Ascending aorta (tissue), 2 donors: ENCODE data around the gene ASZ1. TPM values are rescaled to one million over a fixed set of nuclear protein-coding genes. Genes with fewer than 3 reads are reported as not detected.

ENCODE experiments used
- DNase-seq, 2 donors: peaks; one replicate each; pipeline ENCODE4 v3.0.0-alpha.2; 2019; ENCODE audit warnings: low spot score in 2 of 2
- H3K27ac ChIP-seq, 2 donors: fragments of 200-600 bp; sonication (generic); one replicate each; pipeline ENCODE4 v1.5.1; 2016 to 2017; ENCODE audit warnings: mild to moderate bottlenecking in 1 of 2
- H3K27me3 ChIP-seq: fragments of 200-600 bp; sonication (generic); one replicate; pipeline ENCODE4 v1.5.1; 2017
- H3K36me3 ChIP-seq, 2 donors: fragments of 200-600 bp; sonication (generic); one replicate each; pipeline ENCODE4 v1.5.1; 2016
- H3K4me1 ChIP-seq, 2 donors: fragments of 200-600 bp; sonication (generic); one replicate each; pipeline ENCODE4 v1.5.1; 2016 to 2017; ENCODE audit warnings: mild to moderate bottlenecking in 1 of 2
- H3K4me3 ChIP-seq, 2 donors: fragments of 200-600 bp; sonication (generic); one replicate each; pipeline ENCODE4 v1.5.1; 2016 to 2017; ENCODE audit warnings: mild to moderate bottlenecking in 1 of 2
- H3K9me3 ChIP-seq, 2 donors: fragments of 200-600 bp; sonication (generic); one replicate each; pipeline ENCODE4 v1.5.1; 2016
- CTCF ChIP-seq, 3 experiments: fragments of 200-600 bp in 2 of 3; fragments of 450-650 bp in 1 of 3; sonication (generic) in 2 of 3; IDR thresholded peaks; one replicate each; pipeline ENCODE4 v1.5.1; 2016 to 2019; ENCODE audit warnings: antibody characterized with exemption in 3 of 3, mild to moderate bottlenecking in 1 of 3, moderate library complexity in 1 of 3
- intact Hi-C: fragments of 100-400 bp; cut with DNase I; formaldehyde crosslinking; loops from one replicate; pipeline ENCODE4 v1.15.1; 2023
- total RNA-seq: library from RNA; depleted of rRNA; stranded (reverse); fragments of >200 nt; gene quantifications from one replicate; pipeline ENCODE4 v1.1.0, GENCODE V29; 2016

The ASZ1 gene
- total RNA-seq, 1 donor from 2014 or later: not detected

- Histone ChIP-seq H3K9me3 (no peaks in the 10 kb centered on the region), H3K4me1 (no peaks in the 10 kb centered on the region), H3K4me3 (no peak overlapping the region), H3K36me3 (no peaks in the 10 kb centered on the region), H3K27me3 (no peaks in the 10 kb centered on the region), H3K27ac (no peak overlapping the region)
- intact Hi-C loops: no loop called here
- no peak for TF ChIP-seq CTCF (IDR thresholded peaks at IDR 0.05)
- no peak for DNase-seq
These were observed 77.3 kb downstream of the ASZ1 start for GRCh38 chr7:117350027-117350426.

GRCh38 chr7:117349570-117349969 lies 77.7 kb downstream of the ASZ1 start:
- intact Hi-C loops: no loop called here
- Histone ChIP-seq H3K4me3 (no peak overlapping the region), H3K27ac (no peak overlapping the region), H3K9me3 (no peaks in the 10 kb centered on the region), H3K36me3 (no peaks in the 10 kb centered on the region), H3K4me1 (peaks cover 0 to 3% of the 10 kb centered on the region in 2 donors), H3K27me3 (no peaks in the 10 kb centered on the region)
- no peak for DNase-seq
- TF ChIP-seq CTCF (IDR thresholded peaks at IDR 0.05): no peak

- Histone ChIP-seq H3K9me3 (no peaks in the 10 kb centered on the region), H3K36me3 (no peaks in the 10 kb centered on the region), H3K27ac (no peak overlapping the region), H3K27me3 (no peaks in the 10 kb centered on the region), H3K4me3 (no peak overlapping the region), H3K4me1 (peaks cover 0 to 7% of the 10 kb centered on the region in 2 donors)
- no peak for DNase-seq
- TF ChIP-seq CTCF (IDR thresholded peaks at IDR 0.05): no peak
- intact Hi-C loops: no loop called here
These were observed 79.2 kb downstream of the ASZ1 start for GRCh38 chr7:117347962-117348672.

- H3K36me3 ChIP-seq: no peaks in the 10 kb centered on the region
- no peak for TF ChIP-seq CTCF (IDR thresholded peaks at IDR 0.05)
- no peaks in the 10 kb centered on the region for H3K27me3 ChIP-seq
- no peaks in the 10 kb centered on the region for H3K9me3 ChIP-seq
- H3K4me3 ChIP-seq: no peak overlapping the region
- no peak for DNase-seq
- intact Hi-C loops: no loop called here
- H3K4me1 ChIP-seq: peaks cover 0 to 7% of the 10 kb centered on the region in 2 donors
- H3K27ac ChIP-seq: no peak overlapping the region
These were observed 79.8 kb downstream of the ASZ1 start for GRCh38 chr7:117347480-117347879.

- no peak overlapping the region for H3K4me3 ChIP-seq
- TF ChIP-seq CTCF (IDR thresholded peaks at IDR 0.05): no peak
- H3K27me3 ChIP-seq: no peaks in the 10 kb centered on the region
- H3K36me3 ChIP-seq: no peaks in the 10 kb centered on the region
- H3K4me1 ChIP-seq: peaks cover 0 to 7% of the 10 kb centered on the region in 2 donors
- no peak for DNase-seq
- intact Hi-C loops: no loop called here
- no peak overlapping the region for H3K27ac ChIP-seq
- no peaks in the 10 kb centered on the region for H3K9me3 ChIP-seq
These were observed 81.1 kb downstream of the ASZ1 start for GRCh38 chr7:117346161-117346560.
